Measurements from ENCODE around the gene CDC42EP4.
A peak's percentile ranks its signal among the peaks of the same experiment; 100 is the strongest.

GRCh38 chr17:73283841-73284282 lies 27.9 kb downstream of the CDC42EP4 start:
- TF ChIP-seq POU2F2 (IDR thresholded peaks at IDR 0.05; ENCODE audit: borderline replicate concordance, low read depth, low read length) (no peak), ATF2 (IDR thresholded peaks at IDR 0.05; ENCODE audit: low read length) (no peak), TCF7 (IDR thresholded peaks at IDR 0.05; ENCODE audit: borderline replicate concordance) (no peak), PBX3 (IDR thresholded peaks at IDR 0.05; ENCODE audit: insufficient replicate concordance, low read depth, low read length) (no peak), ZNF274 (IDR thresholded peaks at IDR 0.05; ENCODE audit: insufficient read depth, insufficient read length) (no peak), POLR2A (IDR thresholded peaks at IDR 0.05; ENCODE audit: low read depth, low read length) (no peak), CTCF (IDR thresholded peaks at IDR 0.05 in 2 of 3, conservative IDR thresholded peaks at IDR 0.05 in 1 of 3; ENCODE audit: control insufficient read depth in 2 of 3, extremely low read depth in 1 of 3, insufficient read depth in 1 of 3, low read depth in 3 of 3, low read length in 3 of 3) (no peak), ZNF687 (IDR thresholded peaks at IDR 0.05) (no peak; the same call in 1 of the 2 replicates), NR2C1 (IDR thresholded peaks at IDR 0.05) (no peak), ASH2L (IDR thresholded peaks at IDR 0.05; ENCODE audit: borderline replicate concordance, low read depth) (no peak), ESRRA (IDR thresholded peaks at IDR 0.05; ENCODE audit: low read length) (no peak), RBBP5 (conservative IDR thresholded peaks at IDR 0.05) (no peak), BHLHE40 (IDR thresholded peaks at IDR 0.05; ENCODE audit: borderline replicate concordance in 1 of 2, low read depth in 2 of 2, low read length in 1 of 2) (0 out of 4 replicates have a peak, but pooled peaks of 1 of the 2 experiments have one; percentile 43)

Measured in GM12878 (cell line).